HCT116 (cell line): ENCODE results near the gene DHRS7B. TPM values are rescaled to one million over a fixed set of nuclear protein-coding genes. Genes with fewer than 3 reads are reported as not detected.

Experiments used
- ATAC-seq: fragments of 200-7000 bp; cut with Tn5 transposase; 2 replicates; pipeline ENCODE4 v1.9.1; 2020; ENCODE audit warnings: mild to moderate bottlenecking, moderate library complexity
- BruUV-seq: library from RNA; stranded (reverse); fragments of 400-500 nt; replicated peaks from 2 replicates; lab custom pipeline; 2021; lab: Mats Ljungman, UMichigan
- CTCF ChIA-PET: fragments of 300-600 bp; sonication (Branson Sonifier 250); formaldehyde crosslinking; loops from one replicate; lab custom pipeline; 2021; ENCODE audit warnings: antibody characterized with exemption; lab: Charles Lee
- POLR2A ChIA-PET: fragments of 300-600, 350-600 bp; sonication (Branson Sonifier 250); formaldehyde crosslinking; loops from one replicate; lab custom pipeline; 2021; ENCODE audit warnings: antibody characterized with exemption; lab: Charles Lee
- RAD21 ChIA-PET, 2 experiments: fragments of 300-600 bp; sonication (Branson Sonifier 250); formaldehyde crosslinking; loops; one replicate each; lab custom pipeline; 2023; ENCODE audit warnings: low total read pairs in 2 of 2; ENCODE audit not compliant: uncharacterized antibody in 2 of 2, unreplicated experiment in 2 of 2, low non-redundant PET in 1 of 2; lab: Charles Lee
- DNase-seq: peaks from one replicate; pipeline ENCODE4 v3.0.0-alpha.2; 2010; ENCODE audit warnings: low read depth, low spot score
- H2AFZ ChIP-seq: fragments of 200-600 bp; shearing (Covaris generic), sonication (generic); 2 replicates; pipeline ENCODE4 v1.6.1; 2017; ENCODE audit warnings: low read depth, mixed run types, mixed read lengths, antibody characterized with exemption, low read length; ENCODE audit not compliant: poor library complexity, severe bottlenecking
- H3K27ac ChIP-seq: 2 replicates; pipeline ENCODE4 v1.5.1; 2012; ENCODE audit warnings: low read depth, low read length
- H3K27me3 ChIP-seq: fragments of 200-600 bp; sonication (generic); 2 replicates; pipeline ENCODE4 v1.6.1; 2016; ENCODE audit warnings: mixed run types, low read length, mixed read lengths; ENCODE audit not compliant: insufficient read depth
- H3K36me3 ChIP-seq, 2 experiments: fragments of 200-500 bp in 1 of 2; fragments of 200-600 bp in 1 of 2; sonication (Bioruptor generic) in 1 of 2; sonication (generic) in 1 of 2; 2 replicates each; pipeline versions ENCODE4 v1.5.1 to v1.6.1; 2014 to 2016; ENCODE audit warnings: low read length in 2 of 2, inconsistent platforms in 1 of 2, mixed read lengths in 1 of 2, mixed run types in 1 of 2; ENCODE audit not compliant: insufficient read depth in 2 of 2, control insufficient read depth in 1 of 2
- H3K4me1 ChIP-seq, 2 experiments: fragments of 200-600 bp in 1 of 2; sonication (generic) in 1 of 2; 2 replicates each; pipeline versions ENCODE4 v1.5.1 to v1.6.1; 2012 to 2017; ENCODE audit warnings: low read length in 2 of 2, inconsistent platforms in 1 of 2, mild to moderate bottlenecking in 1 of 2, mixed read lengths in 1 of 2, mixed run types in 1 of 2, moderate library complexity in 1 of 2; ENCODE audit not compliant: insufficient read depth in 2 of 2, control insufficient read depth in 1 of 2
- H3K4me2 ChIP-seq: fragments of 200-600 bp; sonication (generic); 2 replicates; pipeline ENCODE4 v1.6.1; 2017; ENCODE audit warnings: mixed run types, low read length, mixed read lengths
- H3K4me3 ChIP-seq, 2 experiments: fragments of 200-600 bp in 1 of 2; sonication (generic) in 1 of 2; replicated peaks in 1 of 2; 2 replicates each; pipeline ENCODE4 v1.5.1; 2011 to 2016; ENCODE audit warnings: low read length in 2 of 2, control low read depth in 1 of 2, low read depth in 1 of 2, mild to moderate bottlenecking in 1 of 2, mixed read lengths in 1 of 2, mixed run types in 1 of 2
- H3K79me2 ChIP-seq: fragments of 200-600 bp; sonication (generic); 2 replicates; pipeline ENCODE4 v1.6.1; 2017; ENCODE audit warnings: mild to moderate bottlenecking, mixed run types, low read length, moderate library complexity, mixed read lengths; ENCODE audit not compliant: insufficient read depth
- H3K9ac ChIP-seq: fragments of 200-600 bp; sonication (generic); 2 replicates; pipeline ENCODE4 v1.6.1; 2016; ENCODE audit warnings: low read length, mixed read lengths
- H3K9me2 ChIP-seq: fragments of 200-600 bp; sonication (generic), shearing (Covaris generic); 2 replicates; pipeline ENCODE4 v1.6.1; 2017; ENCODE audit warnings: mixed run types, mild to moderate bottlenecking, moderate library complexity; ENCODE audit not compliant: insufficient read depth
- H3K9me3 ChIP-seq, 2 experiments: fragments of 200-500 bp in 1 of 2; fragments of 200-600 bp in 1 of 2; sonication (Bioruptor generic) in 1 of 2; sonication (generic) in 1 of 2; 2 replicates each; pipeline ENCODE4 v1.6.1; 2014 to 2017; ENCODE audit warnings: low read length in 2 of 2, mixed read lengths in 2 of 2, inconsistent platforms in 1 of 2, low read depth in 1 of 2, mild to moderate bottlenecking in 1 of 2, mixed run types in 1 of 2, moderate library complexity in 1 of 2; ENCODE audit not compliant: control insufficient read depth in 1 of 2, insufficient read depth in 1 of 2
- H4K20me1 ChIP-seq: fragments of 200-600 bp; sonication (generic), shearing (Covaris generic); 2 replicates; pipeline ENCODE4 v1.6.1; 2017; ENCODE audit warnings: mixed run types, mild to moderate bottlenecking, moderate library complexity; ENCODE audit not compliant: insufficient read depth
- CBX3 ChIP-seq: IDR thresholded peaks from 2 replicates; pipeline ENCODE4 v1.6.1; 2012; ENCODE audit warnings: low read depth
- ELF1 ChIP-seq: IDR thresholded peaks from 2 replicates; pipeline ENCODE4 v1.6.1; 2012; ENCODE audit warnings: low read depth, borderline replicate concordance
- EZH2phosphoT487 ChIP-seq: fragments of 200-600 bp; IDR thresholded peaks from 2 replicates; pipeline ENCODE4 v1.6.1; 2018; ENCODE audit warnings: antibody characterized with exemption, borderline replicate concordance
- FOSL1 ChIP-seq: IDR thresholded peaks from 2 replicates; pipeline ENCODE4 v1.6.1; 2012; ENCODE audit warnings: low read depth
- JUND ChIP-seq: IDR thresholded peaks from 2 replicates; pipeline ENCODE4 v1.6.1; 2012
- POLR2AphosphoS5 ChIP-seq: IDR thresholded peaks from 2 replicates; pipeline ENCODE4 v1.6.1; 2011; ENCODE audit warnings: mild to moderate bottlenecking, low read depth, low read length, moderate library complexity
- RAD21 ChIP-seq: IDR thresholded peaks from 2 replicates; pipeline ENCODE4 v1.6.1; 2012; ENCODE audit warnings: low read depth, mild to moderate bottlenecking
- SIN3A ChIP-seq: IDR thresholded peaks from 2 replicates; pipeline ENCODE4 v1.6.1; 2012; ENCODE audit warnings: low read depth
- SP1 ChIP-seq: IDR thresholded peaks from 2 replicates; pipeline ENCODE4 v1.6.1; 2012; ENCODE audit warnings: low read depth
- SRF ChIP-seq: IDR thresholded peaks from 2 replicates; pipeline ENCODE4 v1.6.1; 2012; ENCODE audit warnings: low read depth
- TCF7L2 ChIP-seq: IDR thresholded peaks from 2 replicates; pipeline ENCODE4 v1.7.0; 2011; ENCODE audit warnings: borderline replicate concordance, inconsistent platforms; ENCODE audit not compliant: insufficient read depth, insufficient read length; ENCODE audit errors: extremely low read depth
- ZFX ChIP-seq: fragments of 450-650 bp; IDR thresholded peaks from 2 replicates; pipeline ENCODE4 v1.6.1; 2017
- ZNF274 ChIP-seq: fragments of 200-500 bp; sonication (Bioruptor generic); IDR thresholded peaks from 2 replicates; pipeline ENCODE4 v1.6.1; 2014; ENCODE audit warnings: mild to moderate bottlenecking, low read depth, low read length, inconsistent platforms
- intact Hi-C: fragments of 100-400 bp; cut with micrococcal nuclease; formaldehyde crosslinking; loops from 2 replicates; pipeline ENCODE4 v1.10.0; 2022
- total RNA-seq: library from RNA; stranded (reverse); gene quantifications from one replicate; pipeline ENCODE4 v1.2.1, GENCODE V29; 2021; ENCODE audit not compliant: unreplicated experiment
- TF ChIP-seq, protein P1 (sequence below): IDR thresholded peaks from 2 replicates; pipeline ENCODE4 v1.6.1; 2012; ENCODE audit warnings: low read depth
- TF ChIP-seq, protein P2 (sequence below), 3 experiments: fragments of 200-600 bp in 1 of 3; sonication (generic) in 1 of 3; IDR thresholded peaks in 2 of 3; conservative IDR thresholded peaks in 1 of 3; 2 replicates each; pipeline ENCODE4 v1.5.1; 2012 to 2017; ENCODE audit warnings: low read depth in 2 of 3, low read length in 2 of 3, antibody characterized with exemption in 1 of 3, borderline replicate concordance in 1 of 3, control low read depth in 1 of 3, mild to moderate bottlenecking in 1 of 3, mixed read lengths in 1 of 3, mixed run types in 1 of 3, moderate library complexity in 1 of 3; ENCODE audit not compliant: insufficient read depth in 1 of 3
- TF ChIP-seq, protein P3 (sequence below): IDR thresholded peaks from 2 replicates; pipeline ENCODE4 v1.6.1; 2012
- TF ChIP-seq, protein P4 (sequence below): IDR thresholded peaks from 2 replicates; pipeline ENCODE4 v1.6.1; 2012

Gene DHRS7B
- total RNA-seq, 1 experiment from 2014 or later = 19.6 TPM

DNA sequence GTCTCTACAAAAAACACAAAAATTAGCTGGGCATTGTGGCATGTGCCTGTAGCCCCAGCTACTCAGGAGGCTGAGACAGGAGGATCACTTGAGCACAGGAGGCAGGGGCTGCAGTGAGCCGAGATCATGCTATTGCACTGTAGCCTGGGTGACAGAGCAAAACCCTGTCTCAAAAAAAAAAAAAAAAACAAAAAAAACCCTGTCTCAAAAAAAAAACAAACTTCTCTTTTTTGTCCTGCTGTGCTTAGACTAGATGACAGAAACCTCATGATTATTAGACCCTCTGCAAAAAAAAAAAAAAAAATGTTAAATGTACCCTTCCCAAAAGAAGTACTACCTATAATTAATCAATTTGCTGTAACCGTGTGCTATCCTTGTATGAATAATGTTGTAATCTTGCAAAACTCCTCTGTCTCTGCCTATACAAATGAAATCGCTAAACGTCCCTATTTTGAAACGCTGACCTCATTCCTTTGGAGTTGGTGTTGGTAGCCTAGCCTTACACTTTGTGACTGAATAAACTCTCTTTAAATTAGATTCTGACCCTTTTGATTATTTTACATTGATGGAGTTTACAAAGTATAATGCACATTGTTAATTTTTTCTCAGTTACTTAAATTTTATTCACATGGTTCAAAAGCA is 13.6 kb upstream of the DHRS7B start:
- CTCF ChIA-PET = no interaction called here
- H2AFZ ChIP-seq = no peak overlapping the region
- ATAC-seq (no peak), DNase-seq (no peak)
- no peak overlapping the region for H3K4me3 ChIP-seq
- H3K4me1 ChIP-seq = no peaks in the 10 kb centered on the region
- no peaks in the 10 kb centered on the region for H3K79me2 ChIP-seq
- no peaks in the 10 kb centered on the region for H4K20me1 ChIP-seq
- RAD21 ChIA-PET = no interaction called here
- intact Hi-C loops = no loop called here
- H3K9me2 ChIP-seq = no peaks in the 10 kb centered on the region
- BruUV-seq = no TSS peak
- no peak overlapping the region for H3K4me2 ChIP-seq
- POLR2A ChIA-PET = no interaction called here
- no peak overlapping the region for H3K9ac ChIP-seq
- no peaks in the 10 kb centered on the region for H3K27me3 ChIP-seq
- no peak for TF ChIP-seq RAD21
- TF ChIP-seq SRF = no peak
- TF ChIP-seq, protein P1, sequence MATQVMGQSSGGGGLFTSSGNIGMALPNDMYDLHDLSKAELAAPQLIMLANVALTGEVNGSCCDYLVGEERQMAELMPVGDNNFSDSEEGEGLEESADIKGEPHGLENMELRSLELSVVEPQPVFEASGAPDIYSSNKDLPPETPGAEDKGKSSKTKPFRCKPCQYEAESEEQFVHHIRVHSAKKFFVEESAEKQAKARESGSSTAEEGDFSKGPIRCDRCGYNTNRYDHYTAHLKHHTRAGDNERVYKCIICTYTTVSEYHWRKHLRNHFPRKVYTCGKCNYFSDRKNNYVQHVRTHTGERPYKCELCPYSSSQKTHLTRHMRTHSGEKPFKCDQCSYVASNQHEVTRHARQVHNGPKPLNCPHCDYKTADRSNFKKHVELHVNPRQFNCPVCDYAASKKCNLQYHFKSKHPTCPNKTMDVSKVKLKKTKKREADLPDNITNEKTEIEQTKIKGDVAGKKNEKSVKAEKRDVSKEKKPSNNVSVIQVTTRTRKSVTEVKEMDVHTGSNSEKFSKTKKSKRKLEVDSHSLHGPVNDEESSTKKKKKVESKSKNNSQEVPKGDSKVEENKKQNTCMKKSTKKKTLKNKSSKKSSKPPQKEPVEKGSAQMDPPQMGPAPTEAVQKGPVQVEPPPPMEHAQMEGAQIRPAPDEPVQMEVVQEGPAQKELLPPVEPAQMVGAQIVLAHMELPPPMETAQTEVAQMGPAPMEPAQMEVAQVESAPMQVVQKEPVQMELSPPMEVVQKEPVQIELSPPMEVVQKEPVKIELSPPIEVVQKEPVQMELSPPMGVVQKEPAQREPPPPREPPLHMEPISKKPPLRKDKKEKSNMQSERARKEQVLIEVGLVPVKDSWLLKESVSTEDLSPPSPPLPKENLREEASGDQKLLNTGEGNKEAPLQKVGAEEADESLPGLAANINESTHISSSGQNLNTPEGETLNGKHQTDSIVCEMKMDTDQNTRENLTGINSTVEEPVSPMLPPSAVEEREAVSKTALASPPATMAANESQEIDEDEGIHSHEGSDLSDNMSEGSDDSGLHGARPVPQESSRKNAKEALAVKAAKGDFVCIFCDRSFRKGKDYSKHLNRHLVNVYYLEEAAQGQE = no peak
- TF ChIP-seq SIN3A = no peak
- no peaks in the 10 kb centered on the region for H3K9me3 ChIP-seq
- no peak overlapping the region for H3K27ac ChIP-seq
- H3K36me3 ChIP-seq = no peaks in the 10 kb centered on the region

DNA sequence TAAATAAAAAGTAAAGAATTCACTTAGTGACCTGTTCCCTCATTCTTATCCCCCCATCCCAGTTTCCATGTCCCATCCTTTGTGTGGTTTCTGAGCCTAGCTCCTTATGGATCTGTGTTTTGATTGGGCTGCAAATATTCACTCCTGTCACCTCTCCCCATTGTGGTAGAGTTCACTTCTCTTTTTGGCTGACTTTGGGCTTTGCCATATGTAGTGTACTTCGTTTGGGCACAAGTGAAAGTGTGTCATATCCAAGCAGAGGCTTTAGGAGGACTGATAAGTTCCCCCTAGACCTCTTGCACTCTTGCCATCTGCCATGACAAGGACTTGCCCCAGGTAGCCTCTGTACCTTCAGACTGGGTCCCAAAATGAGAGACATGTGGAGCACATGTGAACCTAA is 13.0 kb upstream of the DHRS7B start:
- intact Hi-C loops = no loop called here
- no peak overlapping the region for H3K9ac ChIP-seq
- H3K4me2 ChIP-seq = no peak overlapping the region
- no peaks in the 10 kb centered on the region for H4K20me1 ChIP-seq
- H3K9me2 ChIP-seq = no peaks in the 10 kb centered on the region
- no peaks in the 10 kb centered on the region for H3K9me3 ChIP-seq
- no peaks in the 10 kb centered on the region for H3K27me3 ChIP-seq
- H2AFZ ChIP-seq = no peak overlapping the region
- BruUV-seq = no TSS peak
- ATAC-seq (no peak), DNase-seq (no peak)
- ChIA-PET RAD21 (no interaction called here), POLR2A (no interaction called here), CTCF (no interaction called here)
- no peak overlapping the region for H3K27ac ChIP-seq
- no peak overlapping the region for H3K4me3 ChIP-seq
- no peaks in the 10 kb centered on the region for H3K36me3 ChIP-seq
- no peaks in the 10 kb centered on the region for H3K79me2 ChIP-seq
- no peaks in the 10 kb centered on the region for H3K4me1 ChIP-seq
- TF ChIP-seq TCF7L2 = no peak
- no peak for TF ChIP-seq EZH2phosphoT487
- no peak for TF ChIP-seq SP1
- no peak for TF ChIP-seq CBX3
- no peak for TF ChIP-seq ZNF274
- TF ChIP-seq JUND = no peak
- TF ChIP-seq FOSL1 = no peak
- TF ChIP-seq POLR2AphosphoS5 = no peak
- TF ChIP-seq, protein P2, sequence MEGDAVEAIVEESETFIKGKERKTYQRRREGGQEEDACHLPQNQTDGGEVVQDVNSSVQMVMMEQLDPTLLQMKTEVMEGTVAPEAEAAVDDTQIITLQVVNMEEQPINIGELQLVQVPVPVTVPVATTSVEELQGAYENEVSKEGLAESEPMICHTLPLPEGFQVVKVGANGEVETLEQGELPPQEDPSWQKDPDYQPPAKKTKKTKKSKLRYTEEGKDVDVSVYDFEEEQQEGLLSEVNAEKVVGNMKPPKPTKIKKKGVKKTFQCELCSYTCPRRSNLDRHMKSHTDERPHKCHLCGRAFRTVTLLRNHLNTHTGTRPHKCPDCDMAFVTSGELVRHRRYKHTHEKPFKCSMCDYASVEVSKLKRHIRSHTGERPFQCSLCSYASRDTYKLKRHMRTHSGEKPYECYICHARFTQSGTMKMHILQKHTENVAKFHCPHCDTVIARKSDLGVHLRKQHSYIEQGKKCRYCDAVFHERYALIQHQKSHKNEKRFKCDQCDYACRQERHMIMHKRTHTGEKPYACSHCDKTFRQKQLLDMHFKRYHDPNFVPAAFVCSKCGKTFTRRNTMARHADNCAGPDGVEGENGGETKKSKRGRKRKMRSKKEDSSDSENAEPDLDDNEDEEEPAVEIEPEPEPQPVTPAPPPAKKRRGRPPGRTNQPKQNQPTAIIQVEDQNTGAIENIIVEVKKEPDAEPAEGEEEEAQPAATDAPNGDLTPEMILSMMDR (IDR thresholded peaks at IDR 0.05 in 2 of 3, conservative IDR thresholded peaks at IDR 0.05 in 1 of 3; ENCODE audit: borderline replicate concordance in 1 of 3, insufficient read depth in 1 of 3, low read depth in 2 of 3, low read length in 2 of 3) = no peak
- TF ChIP-seq, protein P3, sequence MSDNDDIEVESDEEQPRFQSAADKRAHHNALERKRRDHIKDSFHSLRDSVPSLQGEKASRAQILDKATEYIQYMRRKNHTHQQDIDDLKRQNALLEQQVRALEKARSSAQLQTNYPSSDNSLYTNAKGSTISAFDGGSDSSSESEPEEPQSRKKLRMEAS = no peak
- TF ChIP-seq, protein P4, sequence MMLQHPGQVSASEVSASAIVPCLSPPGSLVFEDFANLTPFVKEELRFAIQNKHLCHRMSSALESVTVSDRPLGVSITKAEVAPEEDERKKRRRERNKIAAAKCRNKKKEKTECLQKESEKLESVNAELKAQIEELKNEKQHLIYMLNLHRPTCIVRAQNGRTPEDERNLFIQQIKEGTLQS = no peak
- TF ChIP-seq ZFX = no peak
- TF ChIP-seq ELF1 = no peak
